Daoy (cell line): ENCODE data around the gene C7orf33. TPM values are rescaled to one million over a fixed set of nuclear protein-coding genes. Genes with fewer than 3 reads are reported as not detected.
A peak's percentile ranks its signal among the peaks of the same experiment; 100 is the strongest.

Source experiments
- DNase-seq: peaks from one replicate; pipeline ENCODE4 v3.0.0-alpha.2; 2015; ENCODE audit warnings: low read depth
- total RNA-seq: library from RNA; depleted of rRNA; stranded (reverse); fragments of >200 nt; shearing (Covaris generic); gene quantifications from 2 replicates; pipeline ENCODE4 v1.2.3, GENCODE V29; 2014; rRNA removed

The C7orf33 gene
- total RNA-seq, 1 experiment from 2014 or later: not detected

DNA sequence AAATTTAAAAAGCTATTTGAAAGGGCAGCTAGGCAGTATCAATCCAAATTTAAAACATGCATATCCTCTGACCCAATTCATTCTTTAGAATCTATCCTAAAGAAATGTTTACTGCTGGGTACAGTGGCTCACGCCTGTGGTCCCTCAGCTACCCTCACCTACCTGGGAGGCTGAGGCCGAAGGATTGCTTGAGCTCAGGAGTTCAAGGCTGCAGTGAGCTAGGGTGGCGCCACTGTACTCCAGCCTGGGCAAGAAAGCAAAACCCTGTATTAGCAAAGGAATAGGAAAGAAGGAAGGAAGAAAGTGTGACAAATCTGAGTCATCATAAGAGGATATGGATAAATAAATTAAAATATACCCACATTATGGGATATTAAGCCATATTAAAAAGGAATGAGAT lies 36.3 kb downstream of the C7orf33 start:
- no peak for DNase-seq

GRCh38 chr7:148628011-148628410 lies 37.4 kb downstream of the C7orf33 start:
- DNase-seq: no peak

- no peak for DNase-seq
Observed at GRCh38 chr7:148630078-148630477, 39.5 kb downstream of the C7orf33 start.

GRCh38 chr7:148633761-148634160 lies 43.2 kb downstream of the C7orf33 start:
- DNase-seq: peak; percentile 66

GRCh38 chr7:148637094-148637493 lies 46.5 kb downstream of the C7orf33 start:
- no peak for DNase-seq

GRCh38 chr7:148645898-148646297 lies 55.3 kb downstream of the C7orf33 start:
- no peak for DNase-seq

GRCh38 chr7:148650232-148650858 lies 59.8 kb downstream of the C7orf33 start:
- DNase-seq: peak; percentile 52

GRCh38 chr7:148652773-148653172 lies 62.2 kb downstream of the C7orf33 start:
- no peak for DNase-seq

DNA sequence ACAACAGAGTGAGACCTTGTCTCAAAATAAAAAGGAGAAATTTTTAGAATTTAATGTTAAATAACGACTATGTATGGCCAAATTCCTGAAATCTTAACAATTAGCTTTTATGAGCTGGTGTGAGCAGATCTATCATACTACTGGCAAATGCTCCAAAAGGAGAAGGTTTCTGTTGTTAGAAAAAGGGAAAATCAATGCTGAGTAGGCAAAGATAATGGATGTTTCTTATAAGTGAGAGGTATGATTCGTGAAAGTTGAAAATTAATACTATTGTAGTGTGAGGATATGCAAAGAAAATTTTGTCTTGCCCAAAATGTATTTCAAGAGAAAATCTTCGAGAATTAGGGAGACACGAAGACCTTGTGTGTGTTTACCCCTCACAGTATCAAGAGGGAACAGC lies 67.4 kb downstream of the C7orf33 start:
- no peak for DNase-seq

DNA sequence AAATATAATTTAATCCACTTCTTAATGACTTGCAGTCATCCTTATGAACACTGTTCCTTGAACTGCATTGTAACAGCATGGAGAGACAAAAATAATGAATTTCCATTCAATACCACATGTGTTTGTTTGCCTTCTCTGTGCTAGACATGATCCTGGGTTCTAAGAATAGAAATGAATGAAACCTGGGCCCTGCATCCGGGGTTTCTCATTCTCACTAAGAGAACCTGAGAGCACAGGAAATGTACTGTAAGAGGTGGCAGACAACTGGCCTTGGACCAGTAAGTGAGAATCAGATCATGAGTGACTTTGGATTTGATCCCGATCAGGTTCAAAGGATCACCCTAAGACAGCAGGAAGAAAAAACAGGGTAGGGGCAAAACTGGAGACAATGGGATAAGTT lies 70.9 kb downstream of the C7orf33 start:
- no peak for DNase-seq

GRCh38 chr7:148662646-148663045 lies 72.1 kb downstream of the C7orf33 start:
- peak; percentile 40 for DNase-seq

- peak; percentile 21 for DNase-seq
Observed at GRCh38 chr7:148664324-148664723, 73.8 kb downstream of the C7orf33 start.

- no peak for DNase-seq
Observed at GRCh38 chr7:148665221-148665620, 74.7 kb downstream of the C7orf33 start.

Other genes starting within 250 kb of the C7orf33 start
- 88.5 and 97.8 TPM in 2 replicates for gene CUL1, start 108.1 kb downstream of the C7orf33 start, total RNA-seq